GM21528 (cell line): ENCODE data around the gene CCDC183.
"Not testable (repeated sequence)": the region's sequence is repeated elsewhere in the genome, so short reads cannot be mapped to it uniquely, and the experiment has no call there.

ENCODE experiments used
- ATAC-seq: cut with Tn5 transposase; IDR thresholded peaks from one replicate; pipeline ENCODE4 v1.9.1; 2021; ENCODE audit warnings: mild to moderate bottlenecking, moderate library complexity; ENCODE audit not compliant: unreplicated experiment, low FRiP score

Gene CCDC183

DNA sequence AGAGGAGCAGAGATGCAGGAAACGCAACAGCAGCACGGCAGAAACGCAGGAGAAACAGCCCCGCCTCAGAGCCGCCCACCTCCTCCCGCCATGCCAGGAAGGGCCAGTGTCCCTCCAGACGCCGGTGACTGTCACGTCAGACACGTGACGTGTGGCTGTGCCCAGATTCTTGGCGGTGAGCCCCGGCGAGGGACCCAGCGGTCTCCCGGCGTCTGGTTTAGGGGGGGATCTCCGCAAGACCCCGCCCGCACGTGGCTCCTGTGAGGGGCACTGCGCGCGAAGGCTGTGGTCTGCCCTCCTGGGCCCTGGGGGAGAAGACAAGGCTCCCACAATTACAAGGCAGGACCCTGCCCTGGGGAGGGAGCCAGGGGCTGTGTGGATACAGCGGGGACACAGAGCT, 35.7 kb upstream of the CCDC183 start:
- no peak for ATAC-seq

DNA sequence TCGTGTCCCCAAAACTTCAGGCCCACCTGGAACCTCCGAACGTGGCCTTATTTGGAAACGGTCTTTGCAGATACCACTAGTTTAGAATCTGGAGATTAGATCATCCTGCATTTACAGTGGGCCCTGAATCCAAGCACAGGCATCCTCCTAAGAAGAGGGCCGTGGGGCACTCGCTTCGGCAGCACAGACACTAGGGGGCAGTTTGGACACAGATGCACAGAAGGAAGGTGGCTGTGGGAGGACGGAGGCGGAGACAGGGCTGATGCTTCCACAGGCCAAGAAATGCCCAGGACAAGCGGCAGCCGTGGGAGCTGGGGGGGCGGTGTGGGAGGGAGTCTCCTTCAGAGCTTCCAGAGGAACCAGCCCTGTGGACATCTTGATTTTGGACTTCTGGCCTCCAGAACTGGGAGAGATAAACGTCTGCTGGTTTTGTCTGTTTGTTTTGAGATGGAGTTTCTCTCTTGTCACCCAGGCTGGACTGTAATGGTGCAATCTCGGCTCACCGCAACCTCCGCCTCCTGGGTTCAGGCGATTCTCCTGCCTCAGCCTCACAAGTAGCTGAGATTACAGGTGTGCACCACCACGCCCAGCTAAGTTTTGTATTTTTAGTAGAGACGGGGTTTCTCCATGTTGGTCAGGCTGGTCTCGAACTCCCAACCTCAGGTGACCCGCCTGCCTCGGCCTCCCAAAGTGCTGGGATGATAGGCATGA, 35.1 kb upstream of the CCDC183 start:
- ATAC-seq: not testable (repeated sequence)

DNA sequence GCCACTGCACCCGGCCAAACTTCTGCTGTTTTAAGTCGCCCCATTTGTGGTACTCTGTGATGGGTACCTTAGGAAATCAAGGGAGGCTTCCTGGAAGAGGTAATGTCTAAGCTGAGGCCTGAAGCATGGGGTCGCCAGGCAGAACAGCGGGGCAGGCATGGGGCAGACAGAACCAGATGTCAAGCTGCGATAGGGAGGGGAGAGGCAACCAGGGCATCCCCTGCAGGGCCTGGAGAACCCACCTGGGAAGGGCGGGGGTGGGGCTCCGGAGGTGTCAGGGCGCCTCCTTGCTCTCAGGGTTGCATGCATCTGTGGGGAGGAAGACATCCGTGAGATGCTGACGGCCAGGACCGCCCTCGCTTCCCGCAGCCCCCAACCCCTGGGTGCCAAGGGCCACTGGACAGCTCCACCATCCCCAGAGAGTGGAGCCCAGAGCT, 34.6 kb upstream of the CCDC183 start:
- no peak for ATAC-seq

DNA sequence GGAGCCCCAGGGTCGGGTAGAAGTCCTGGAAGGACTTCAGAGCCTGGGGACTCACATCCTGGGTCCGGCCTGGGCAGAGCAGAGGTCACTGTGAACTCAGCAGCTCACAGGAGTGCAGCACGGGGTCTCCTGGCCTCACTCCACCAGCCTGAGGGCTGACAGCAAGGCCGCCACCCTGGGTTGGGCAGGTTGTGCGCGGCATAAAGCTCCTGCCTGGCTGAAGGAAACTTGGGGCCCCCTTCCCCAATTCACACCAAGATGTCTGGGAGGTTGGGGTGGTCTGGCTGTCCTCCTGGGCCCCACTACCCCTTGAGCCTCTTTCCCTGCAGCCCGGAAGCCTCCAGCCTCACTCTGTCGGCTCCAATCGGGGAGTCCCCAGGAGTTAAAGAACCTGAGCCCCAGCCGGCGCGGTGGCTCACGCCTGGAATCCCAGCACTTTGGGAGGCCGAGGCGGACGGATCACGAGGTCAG, 33.9 kb upstream of the CCDC183 start:
- ATAC-seq: no peak

DNA sequence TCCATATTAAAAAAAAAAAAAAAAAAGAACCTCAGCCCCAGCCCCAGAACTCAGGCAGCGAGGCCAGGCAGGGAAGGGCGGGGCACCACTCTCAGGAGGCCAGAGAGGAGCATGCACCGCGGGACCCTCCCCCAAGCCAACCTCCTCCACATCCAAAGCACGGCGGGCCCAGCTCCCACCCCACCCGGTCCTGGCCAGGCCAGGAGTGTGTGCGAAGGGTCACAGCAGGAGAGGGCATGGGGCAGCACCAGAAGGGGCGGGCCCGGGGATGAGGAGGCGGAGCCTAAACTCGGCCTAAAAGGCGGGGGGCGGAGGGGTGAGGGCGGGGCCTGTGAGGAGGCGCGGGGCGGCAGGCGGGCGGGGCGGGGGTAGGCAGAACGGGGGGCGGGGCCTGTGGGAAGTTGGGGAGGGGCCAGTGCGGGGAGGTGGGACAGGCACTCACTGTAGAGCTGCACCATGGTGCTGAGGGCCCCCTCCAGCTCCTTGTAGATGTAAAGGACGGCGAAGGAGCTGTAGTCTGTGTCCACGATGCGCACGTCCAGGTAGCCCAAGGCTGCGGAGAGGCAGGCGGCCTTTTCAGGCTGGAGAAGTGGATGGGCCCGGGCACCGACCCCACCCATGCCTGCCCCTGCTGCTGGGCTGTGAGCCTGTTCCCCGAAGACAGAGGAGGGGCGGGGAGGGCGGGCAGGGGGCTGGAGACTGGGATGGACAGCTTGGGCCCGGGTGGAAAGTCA, 33.1 kb upstream of the CCDC183 start:
- no peak for ATAC-seq

DNA sequence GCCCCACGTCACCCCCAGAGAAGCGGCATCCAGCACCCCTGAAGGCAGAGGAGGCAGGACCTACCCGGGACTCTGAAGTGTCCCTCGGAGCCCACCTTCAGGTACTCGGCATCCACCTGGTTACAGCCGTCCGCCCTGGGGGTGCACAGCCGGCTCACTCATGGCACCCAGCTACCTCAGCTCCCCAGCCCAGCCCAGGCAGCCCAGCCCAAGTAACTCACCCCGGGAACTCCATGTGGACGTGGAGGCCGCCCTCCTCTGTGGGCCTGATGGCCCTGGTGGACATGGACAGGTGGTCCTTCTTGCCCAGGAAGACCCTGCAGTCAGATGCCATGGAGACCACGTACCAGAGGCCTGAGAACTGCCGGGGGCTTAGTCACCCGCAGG, 32.5 kb upstream of the CCDC183 start:
- no peak for ATAC-seq

DNA sequence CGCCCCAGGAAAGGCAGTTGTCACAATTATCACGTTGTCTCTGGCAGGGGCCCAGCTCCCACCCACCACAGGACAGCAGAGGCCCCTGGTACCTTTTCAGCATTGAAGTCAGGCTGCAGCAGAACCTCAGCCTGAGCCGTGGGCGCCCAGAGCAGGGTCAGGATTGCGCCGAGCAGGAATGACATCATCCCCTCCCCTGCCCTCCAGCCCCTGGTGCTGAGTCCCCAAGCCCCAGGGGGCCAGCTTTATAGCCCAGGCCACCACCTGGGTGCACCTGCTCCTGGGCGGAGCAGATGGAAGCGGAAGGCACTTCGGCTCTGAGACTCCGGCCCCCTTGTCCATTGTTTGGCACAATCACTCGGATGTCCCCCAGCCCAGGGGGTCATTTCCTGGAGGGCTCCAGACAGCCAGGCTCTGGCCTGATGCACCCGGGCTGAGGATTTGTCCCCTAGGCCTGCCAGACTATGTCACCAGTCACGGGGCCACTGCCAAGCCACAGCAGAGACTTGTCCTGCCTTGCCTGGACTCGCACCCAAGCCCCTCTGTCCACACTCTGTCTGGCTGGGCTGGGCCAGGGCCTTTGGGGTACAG, 31.7 kb upstream of the CCDC183 start, which contains the start of gene LCN15:
TSS of gene LCN15 (minus strand) at position 218 of the 591 bp plus-strand sequence. CDS start at position 188, 30 bp downstream.
- no peak for ATAC-seq

DNA sequence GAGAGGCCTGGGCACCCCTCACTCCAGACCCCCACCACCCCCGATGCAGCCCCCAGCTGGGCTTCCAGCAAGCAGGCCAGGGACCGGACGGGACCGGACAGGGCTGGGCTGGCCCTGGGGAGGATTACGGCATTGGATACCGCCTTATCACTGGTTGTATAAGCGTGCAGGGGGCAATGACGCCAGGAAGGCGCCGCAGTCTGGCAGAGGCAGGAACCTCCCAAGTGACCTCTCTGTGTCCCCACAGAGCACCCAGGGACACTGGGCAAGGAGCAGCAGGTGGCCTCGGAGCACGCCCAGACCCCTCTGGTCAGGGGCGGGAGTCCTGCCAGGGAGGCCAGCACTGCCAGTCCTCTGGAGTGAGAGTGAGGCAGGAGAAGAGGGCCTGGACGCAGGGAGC, 31.1 kb upstream of the CCDC183 start:
- ATAC-seq: no peak

DNA sequence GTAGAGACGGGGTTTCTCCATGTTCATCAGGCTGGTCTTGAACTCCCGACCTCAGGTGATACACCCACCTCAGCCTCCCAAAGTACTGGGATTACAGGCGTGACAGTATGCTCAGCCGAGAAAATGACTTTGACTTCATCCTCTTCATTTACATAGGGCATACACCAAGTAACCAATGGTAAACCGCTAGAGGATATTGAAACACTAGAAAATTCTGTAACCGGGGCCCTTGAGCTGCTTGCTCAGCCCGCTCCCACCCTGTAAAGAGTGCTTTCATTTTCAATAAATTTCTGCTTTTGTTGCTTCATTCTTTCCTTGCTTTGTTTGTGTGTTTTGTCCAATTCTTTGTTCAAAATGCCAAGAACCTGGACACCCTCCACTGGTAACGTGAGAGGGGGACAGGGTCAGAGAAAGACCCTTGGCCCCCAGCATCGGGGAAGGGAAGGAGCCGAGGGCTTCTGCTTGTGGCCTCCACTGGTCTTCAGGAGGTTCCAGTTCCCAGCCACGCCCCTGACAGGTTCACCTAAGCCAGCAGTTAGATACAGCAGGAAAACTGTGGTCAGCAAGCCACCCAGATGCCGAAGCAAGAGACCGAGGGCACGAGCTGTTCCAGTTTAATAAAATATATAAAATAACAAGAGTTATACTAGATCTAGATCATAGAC, 30.3 kb upstream of the CCDC183 start:
- peak; percentile 72 for ATAC-seq

DNA sequence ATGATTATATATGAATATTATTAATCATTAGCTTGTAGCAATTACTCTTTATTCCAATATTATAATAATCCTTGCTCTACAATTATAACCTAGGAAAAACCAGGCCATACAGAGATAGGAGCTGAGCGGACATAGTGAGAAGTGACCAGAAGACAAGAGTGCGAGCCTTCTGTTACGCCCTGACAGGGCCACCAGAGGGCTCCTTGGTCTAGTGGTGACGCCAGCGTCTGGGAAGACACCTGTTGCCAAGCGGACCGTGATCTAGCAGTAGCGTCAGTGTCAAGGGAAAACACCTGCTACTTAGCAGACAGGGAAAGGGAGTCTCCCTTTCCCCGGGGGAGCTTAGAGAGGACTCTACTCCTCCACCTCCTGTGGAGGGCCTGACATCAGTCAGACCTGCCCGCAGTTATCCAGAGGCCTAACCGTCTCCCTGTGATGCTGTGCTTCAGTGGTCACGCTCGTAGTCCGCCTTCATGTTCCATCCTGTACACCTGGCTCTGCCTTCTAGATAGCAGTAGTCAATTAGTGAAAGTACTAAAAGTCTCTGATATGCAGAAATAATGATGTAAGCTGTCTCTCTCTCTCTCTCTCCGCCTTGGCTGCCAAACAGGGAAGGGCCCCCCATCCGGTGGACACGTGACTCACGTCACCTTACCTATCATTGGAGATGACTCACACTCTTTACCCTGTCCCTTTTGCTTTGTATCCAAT, 29.6 kb upstream of the CCDC183 start:
- not testable (repeated sequence) for ATAC-seq

DNA sequence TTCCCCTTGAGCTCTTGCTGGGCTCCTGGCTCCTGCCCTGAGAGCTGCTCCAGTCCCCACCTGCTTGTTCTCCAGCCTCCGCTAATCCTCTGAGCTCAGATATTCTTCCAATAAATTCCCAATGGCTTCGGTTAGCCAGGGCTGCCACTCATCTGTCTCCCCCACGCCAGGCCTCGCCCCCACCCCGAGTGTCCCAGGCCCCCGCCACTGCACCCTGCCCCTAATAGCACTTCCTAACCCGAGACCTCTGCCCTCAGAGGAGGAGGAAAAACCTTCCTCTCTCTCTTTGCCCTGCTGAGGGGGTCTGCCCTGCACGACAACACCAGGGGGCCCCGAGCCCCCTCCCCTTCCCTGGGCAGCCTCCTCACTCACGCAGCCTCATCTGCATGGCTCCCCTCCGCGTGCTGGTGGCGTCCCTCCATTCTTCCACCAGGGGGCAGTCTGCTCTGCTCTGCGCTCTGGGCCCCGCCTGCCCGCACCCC, 26.4 kb upstream of the CCDC183 start:
- no peak for ATAC-seq

DNA sequence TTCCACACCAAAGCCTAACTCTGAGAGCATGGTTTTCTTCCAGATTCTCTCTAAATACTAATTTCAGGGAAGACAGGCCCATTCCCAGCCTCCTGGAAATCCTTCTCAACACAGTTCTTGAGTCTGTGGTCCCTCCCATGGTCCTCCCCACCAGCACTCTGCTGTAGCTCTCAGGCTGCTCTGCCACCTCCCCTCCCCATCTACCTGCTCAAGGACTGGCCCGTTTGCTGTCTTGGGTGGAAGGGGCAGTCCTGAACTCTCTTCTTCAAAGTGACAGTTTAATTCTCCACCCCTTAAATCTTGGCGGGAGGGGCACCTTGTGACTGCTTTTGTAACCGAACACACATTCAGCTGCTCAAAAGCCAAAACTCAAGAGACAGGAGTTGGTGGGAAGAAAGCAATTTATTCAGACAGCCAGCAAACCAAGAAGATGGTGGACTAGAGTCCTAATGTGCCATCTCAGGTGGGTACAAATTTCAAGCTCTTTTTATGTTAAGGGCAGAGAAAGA, 24.2 kb upstream of the CCDC183 start:
- no peak for ATAC-seq

DNA sequence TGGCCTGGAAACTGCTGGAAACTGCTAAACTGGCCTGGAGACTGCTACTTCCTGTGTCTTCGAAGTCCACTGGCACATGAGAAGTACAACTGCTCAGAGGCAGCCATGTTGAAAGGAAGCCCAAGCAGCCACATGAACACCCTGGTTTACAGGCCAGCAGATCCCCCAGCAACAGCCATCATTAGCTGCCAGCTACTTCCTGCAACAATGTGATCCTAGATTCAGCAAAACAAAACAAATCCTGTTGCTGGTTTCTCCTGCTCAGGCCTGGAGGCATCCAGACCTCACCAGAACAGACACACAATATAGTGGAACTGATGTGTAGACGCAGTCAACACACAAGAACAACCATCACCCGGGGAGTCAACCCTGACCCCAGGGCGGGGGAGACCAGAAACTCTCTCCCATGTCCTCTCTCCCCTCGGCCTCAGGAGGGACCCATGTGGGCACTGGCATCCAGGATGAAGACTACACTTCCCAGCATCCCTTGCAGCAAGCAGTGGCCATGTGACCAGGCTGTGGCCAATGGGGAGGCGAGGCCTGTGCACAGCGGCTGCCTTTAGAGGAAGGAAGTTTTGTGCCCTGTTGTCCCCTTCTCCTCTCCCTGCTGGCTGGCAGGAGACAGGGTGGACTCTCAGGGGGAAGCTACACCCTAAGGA, 22.6 kb upstream of the CCDC183 start:
- no peak for ATAC-seq

DNA sequence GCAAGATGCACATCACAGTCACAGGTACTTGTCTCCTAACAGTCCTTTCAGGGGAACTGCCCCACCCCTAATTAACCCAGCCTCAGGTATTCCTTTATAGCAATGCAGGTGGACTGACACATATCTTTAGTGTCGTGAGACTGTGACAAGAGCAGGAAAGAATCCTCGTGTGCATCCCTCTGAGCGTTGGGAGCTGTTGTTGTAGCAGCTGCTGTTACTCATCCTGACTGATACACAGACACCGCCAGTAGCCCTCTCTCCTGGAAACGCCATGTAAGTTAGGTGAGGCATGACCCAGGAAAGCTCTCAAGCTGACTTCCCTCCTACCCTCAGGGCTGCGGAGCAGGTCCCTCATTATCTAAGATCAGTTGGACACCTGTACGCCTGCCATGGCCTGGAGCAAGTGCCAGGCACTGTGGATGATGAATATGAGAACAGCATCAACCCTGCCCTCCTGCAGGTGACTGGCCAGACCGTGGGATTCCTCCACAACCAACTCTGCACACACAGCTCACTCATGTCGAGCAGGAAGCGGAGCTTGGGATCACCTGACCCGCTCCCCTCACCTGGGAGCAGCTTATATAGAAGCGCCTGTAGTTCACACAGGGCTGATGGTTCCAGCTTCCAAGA, 21.6 kb upstream of the CCDC183 start:
- ATAC-seq: no peak

DNA sequence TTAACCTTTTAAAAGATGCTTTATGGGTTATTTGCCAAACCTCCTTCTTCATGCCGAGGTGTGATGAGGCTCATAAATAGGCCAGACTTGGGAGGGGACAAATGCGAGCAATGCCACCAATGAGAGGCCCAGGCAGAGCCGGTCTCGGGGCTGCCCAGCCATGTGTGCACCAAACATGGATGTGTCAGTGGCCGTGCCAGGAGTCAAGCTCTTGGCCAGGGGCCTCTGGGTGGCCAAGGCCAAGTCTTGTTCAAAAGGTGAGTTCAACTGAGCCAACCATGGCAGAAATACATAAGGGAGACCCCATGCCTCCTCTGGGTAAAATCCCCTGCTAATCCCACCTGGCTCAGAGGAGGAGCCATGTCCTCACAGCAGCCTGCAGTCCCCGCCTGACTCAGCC, 20.9 kb upstream of the CCDC183 start:
- no peak for ATAC-seq

DNA sequence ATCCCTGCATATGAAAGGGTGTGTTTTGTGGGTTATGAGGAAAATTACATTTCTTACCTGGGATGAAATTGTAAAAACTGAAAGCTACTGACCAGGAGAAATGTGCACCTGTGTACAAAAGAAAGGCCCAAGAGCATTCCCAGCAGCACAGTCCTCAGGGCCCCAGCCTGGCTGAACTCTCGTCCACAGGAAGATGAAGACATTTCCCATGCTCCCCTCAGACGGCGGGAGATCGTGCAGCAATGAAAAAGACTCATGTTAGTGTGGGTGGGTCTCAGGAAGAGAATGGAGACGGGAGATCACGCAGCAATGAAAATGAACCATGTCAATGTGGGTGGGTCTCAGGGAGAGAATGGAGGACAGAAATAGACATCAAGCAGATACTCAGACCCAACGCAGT, 19.2 kb upstream of the CCDC183 start:
- ATAC-seq: no peak

DNA sequence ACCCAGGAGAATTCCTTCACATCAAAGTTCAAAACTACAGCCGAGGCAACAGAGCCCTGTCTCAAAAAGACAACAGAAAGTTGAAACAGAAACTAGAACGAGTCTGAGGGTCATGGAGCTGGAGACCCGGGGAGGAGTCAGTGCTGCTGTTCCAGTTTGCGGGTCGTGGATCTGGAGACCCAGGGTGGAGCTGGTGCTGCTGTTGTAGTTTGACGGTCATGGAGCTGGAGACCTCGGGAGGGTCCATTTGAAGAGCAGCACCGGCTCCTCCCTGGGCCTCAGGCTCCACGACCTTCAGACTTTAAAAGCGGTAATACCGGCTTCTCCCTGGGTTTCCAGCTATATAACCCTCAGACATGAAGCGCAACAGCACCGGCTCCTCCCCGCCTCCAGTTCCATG, 18.8 kb upstream of the CCDC183 start:
- ATAC-seq: no peak

DNA sequence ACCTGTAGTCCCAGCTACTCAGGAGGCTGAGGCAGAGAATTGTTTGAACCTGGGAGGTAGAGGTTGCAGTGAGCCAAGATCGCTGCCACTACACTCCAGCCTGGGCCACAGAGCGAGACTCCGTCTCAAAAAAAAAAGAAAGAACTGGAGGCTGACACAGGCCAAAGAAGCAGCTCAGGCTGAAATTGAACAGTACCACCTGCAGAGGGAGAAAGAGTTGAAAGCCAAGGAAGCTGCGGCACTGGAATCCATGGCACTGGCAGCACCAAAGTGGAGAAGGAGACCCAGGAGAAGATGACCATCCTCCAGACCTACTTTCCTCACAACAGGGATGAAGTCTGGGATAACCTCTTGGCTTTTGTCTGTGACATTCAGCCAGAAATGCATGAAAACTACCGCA, 16.3 kb upstream of the CCDC183 start:
- no peak for ATAC-seq

DNA sequence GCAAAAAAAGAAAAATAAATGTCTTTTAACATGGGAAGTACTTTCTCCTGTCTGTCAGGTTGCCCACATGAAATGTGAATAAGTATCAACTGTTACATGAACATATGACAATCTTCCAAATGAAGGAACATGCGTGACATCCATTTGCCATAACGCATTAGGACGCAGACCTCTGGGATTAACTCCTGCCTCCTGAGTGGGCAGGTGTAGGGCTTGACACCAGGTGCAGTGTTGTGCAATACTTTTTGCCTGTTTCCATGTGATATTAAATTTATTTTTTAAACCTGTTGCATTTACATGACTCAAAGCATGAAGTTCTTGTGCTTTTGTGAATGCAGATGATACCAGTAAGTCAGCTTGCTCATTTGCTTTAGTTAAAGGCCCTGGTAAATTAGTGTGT, 13.7 kb upstream of the CCDC183 start:
- ATAC-seq: no peak
